ENCODE results near the gene MAN1B1. TPM values are rescaled to one million over a fixed set of nuclear protein-coding genes. Genes with fewer than 3 reads are reported as not detected.

The MAN1B1 gene
- total and polyA plus RNA-seq, 3 experiments from 2014 or later: 31.9 to 39.3 (median 32.7) TPM

DNA sequence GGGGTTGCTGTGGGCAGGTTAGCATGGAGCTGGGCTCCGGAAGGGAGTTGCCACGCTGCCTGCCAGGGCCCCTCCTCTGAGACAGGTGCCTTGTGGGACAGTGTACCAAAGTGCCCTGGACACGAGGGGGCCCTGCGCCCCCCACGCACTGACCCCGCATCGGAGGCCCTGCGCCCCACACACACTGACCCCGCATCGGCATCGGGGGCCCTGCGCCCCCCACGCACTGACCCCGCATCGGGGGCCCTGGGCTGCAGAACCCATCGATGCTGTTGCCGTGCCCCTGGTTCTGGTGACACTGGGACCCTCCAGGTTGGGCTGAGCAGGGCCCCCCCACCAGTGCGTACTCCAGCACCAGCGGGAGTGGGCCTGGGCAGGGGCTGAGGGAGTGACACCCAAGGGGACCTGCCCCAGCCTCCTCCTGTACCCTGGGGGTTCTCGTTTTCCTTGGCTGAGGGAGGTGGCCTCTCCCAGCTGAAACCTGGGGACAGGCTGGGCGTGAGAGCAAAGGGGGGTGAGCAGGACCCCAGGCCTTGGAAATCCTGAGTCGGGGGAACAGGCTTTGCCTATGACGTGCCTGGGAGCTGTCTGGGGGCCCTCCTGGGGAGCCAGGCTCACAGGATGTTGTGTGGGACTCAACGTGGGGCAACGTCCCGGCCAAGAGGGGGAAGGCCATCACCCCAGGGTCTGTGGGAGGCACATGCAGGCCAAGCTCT, 23.3 kb upstream of the MAN1B1 start:
- ChIA-PET POLR2A (no interaction called here), CTCF (interaction anchor here (0.6 to 8.6 kb wide), 16 partner anchors 9 to 285 kb away, joined by 3 to 87 read pairs (median 4); partner anchors contain the start of gene NPDC1)
- Histone ChIP-seq H3K4me3 (ENCODE audit: low read length) (no peak overlapping the region), H3K27me3 (ENCODE audit: insufficient read depth, low read length, poor library complexity, severe bottlenecking) (no peaks in the 10 kb centered on the region), H3K4me1 (ENCODE audit: insufficient read depth, low read length) (no peaks in the 10 kb centered on the region), H3K9me3 (ENCODE audit: low read length) (no peaks in the 10 kb centered on the region), H3K36me3 (ENCODE audit: insufficient read depth, low read length) (no peaks in the 10 kb centered on the region), H3K27ac (ENCODE audit: low read depth, low read length) (no peak overlapping the region)
- H3K4me1 Mint-ChIP-seq: peaks cover 6 to 9% (median 7%) of the 10 kb centered on the region in 3 donors
- no peaks in the 10 kb centered on the region for H3K36me3 Mint-ChIP-seq
- no peak for DNase-seq
- H3K4me3 Mint-ChIP-seq: no peak overlapping the region
- no peaks in the 10 kb centered on the region for H3K9me3 Mint-ChIP-seq
- peaks cover 3 to 4% of the 10 kb centered on the region in 2 donors for H3K27me3 Mint-ChIP-seq
- H3K27ac Mint-ChIP-seq: no peak overlapping the region

DNA sequence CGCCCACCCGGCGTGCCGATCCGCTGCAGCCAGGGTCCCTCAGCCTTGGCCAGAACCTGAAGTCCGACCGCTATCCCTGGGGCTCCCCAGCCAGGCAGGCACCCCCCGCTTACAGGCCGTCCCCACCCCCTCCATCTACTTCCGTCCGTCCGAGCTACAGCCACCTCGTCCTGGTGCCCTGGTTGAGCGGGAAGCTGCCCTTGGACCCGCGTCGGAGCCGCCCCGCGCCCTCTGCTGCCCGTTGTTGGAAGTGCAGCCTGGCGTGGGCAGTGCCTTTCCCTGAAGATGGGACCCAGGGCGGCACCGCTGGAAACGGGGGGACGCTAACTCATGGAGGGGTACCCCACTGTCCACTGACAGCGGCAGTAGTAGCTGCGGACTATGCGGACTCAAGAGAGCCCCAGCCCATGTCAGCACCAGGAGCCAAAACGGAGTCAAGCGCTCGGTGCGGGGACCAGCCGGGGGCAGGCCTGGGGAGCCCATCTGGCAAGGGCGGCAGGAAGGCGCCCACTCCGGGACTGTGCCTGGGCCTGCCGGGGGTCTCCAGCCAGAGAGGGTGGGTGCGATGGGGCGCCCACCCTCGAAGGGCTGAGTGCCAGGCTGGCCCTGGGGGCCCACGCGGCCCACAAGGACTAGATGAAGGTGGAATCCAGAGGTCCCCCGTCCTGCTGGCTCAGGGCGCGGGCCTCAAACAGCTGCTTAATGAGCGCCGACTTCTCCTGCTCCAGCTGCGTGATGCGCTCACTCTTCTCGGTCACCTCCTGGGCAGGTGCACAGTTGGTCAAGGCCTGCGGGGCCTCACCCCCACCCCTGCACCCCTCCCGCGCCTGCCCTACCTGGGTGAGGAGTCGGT, 22.5 kb upstream of the MAN1B1 start:
- H3K9me3 ChIP-seq (ENCODE audit: low read length): no peaks in the 10 kb centered on the region
- H3K27me3 Mint-ChIP-seq: peaks cover 3 to 4% of the 10 kb centered on the region in 2 donors
- no peaks in the 10 kb centered on the region for H3K36me3 ChIP-seq (ENCODE audit: insufficient read depth, low read length)
- H3K4me3 ChIP-seq (ENCODE audit: low read length): no peak overlapping the region
- H3K27ac Mint-ChIP-seq: peak overlapping the region in 1 of 8 donors; percentile 37
- no peak overlapping the region for H3K4me3 Mint-ChIP-seq
- ChIA-PET POLR2A (no interaction called here), CTCF (interaction anchor here (0.6 to 8.6 kb wide), 16 partner anchors 8 to 286 kb away, joined by 3 to 87 read pairs (median 4); partner anchors contain the start of gene NPDC1)
- no peaks in the 10 kb centered on the region for H3K27me3 ChIP-seq (ENCODE audit: insufficient read depth, low read length, poor library complexity, severe bottlenecking)
- H3K4me1 ChIP-seq (ENCODE audit: insufficient read depth, low read length): peaks cover 2% of the 10 kb centered on the region
- no peak overlapping the region for H3K27ac ChIP-seq (ENCODE audit: low read depth, low read length)
- peak in 3 of 5 donors; percentile 38 to 50 (median 49) for DNase-seq
- no peaks in the 10 kb centered on the region for H3K9me3 Mint-ChIP-seq
- H3K36me3 Mint-ChIP-seq: no peaks in the 10 kb centered on the region
- peaks cover 6 to 10% (median 7%) of the 10 kb centered on the region in 3 donors for H3K4me1 Mint-ChIP-seq

DNA sequence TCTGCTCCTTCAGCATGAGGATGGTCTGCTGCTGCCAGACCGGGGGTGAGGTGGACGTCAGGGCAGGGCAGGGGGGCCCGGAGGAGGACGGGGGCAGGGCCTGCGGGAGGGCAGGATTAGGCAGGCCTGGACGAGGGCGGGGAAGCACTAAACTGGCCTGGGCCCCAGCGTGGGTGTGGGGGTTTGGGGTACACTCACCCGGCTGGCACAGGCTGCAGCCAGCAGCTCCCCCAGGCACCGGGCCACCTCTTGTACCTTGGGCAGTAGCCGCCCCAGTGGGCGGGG, 22.0 kb upstream of the MAN1B1 start:
- peaks cover 3 to 4% of the 10 kb centered on the region in 2 donors for H3K27me3 Mint-ChIP-seq
- no peak overlapping the region for H3K27ac Mint-ChIP-seq
- Histone ChIP-seq H3K36me3 (ENCODE audit: insufficient read depth, low read length) (no peaks in the 10 kb centered on the region), H3K4me1 (ENCODE audit: insufficient read depth, low read length) (peaks cover 7% of the 10 kb centered on the region), H3K27me3 (ENCODE audit: insufficient read depth, low read length, poor library complexity, severe bottlenecking) (no peaks in the 10 kb centered on the region), H3K9me3 (ENCODE audit: low read length) (no peaks in the 10 kb centered on the region), H3K4me3 (ENCODE audit: low read length) (no peak overlapping the region), H3K27ac (ENCODE audit: low read depth, low read length) (no peak overlapping the region)
- H3K36me3 Mint-ChIP-seq: no peaks in the 10 kb centered on the region
- no peak overlapping the region for H3K4me3 Mint-ChIP-seq
- no peaks in the 10 kb centered on the region for H3K9me3 Mint-ChIP-seq
- DNase-seq: no peak
- POLR2A ChIA-PET: no interaction called here
- H3K4me1 Mint-ChIP-seq: peaks cover 6 to 12% (median 7%) of the 10 kb centered on the region in 3 donors
- CTCF ChIA-PET: interaction anchor here (1.2 to 8.6 kb wide), 9 partner anchors 17 to 274 kb away, joined by 3 to 87 read pairs (median 7); partner anchors contain the start of gene NPDC1

DNA sequence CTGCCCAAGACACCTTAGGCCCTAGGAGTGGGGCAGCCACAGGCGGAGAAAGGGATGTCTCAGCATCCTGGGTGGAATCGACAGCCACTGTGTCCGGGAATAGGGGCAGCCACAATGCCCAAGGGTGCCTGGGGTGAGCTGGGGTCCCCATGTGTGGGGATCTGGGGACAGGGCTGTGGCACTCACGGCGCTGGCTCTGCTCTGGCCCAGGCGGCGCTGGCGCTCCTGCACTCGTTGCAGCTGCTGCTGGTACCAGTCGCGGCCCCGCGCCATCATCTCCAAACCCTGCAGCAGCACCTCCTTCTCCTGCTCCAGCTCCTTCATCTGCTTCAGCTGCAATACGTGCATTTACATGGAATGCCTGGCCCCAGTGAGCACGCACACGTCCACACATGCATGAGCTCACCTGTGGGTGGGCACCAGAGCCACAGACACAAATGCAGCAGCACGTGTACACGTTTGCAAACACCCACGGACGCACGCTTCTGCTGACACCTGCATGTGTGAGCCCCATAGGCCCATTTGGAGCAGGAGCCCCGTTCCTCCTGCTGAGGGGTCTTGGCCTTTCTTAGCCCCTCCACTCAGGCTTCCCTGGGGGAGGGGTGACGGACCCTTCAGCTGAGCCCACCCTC, 21.3 kb upstream of the MAN1B1 start:
- H3K4me1 Mint-ChIP-seq: peaks cover 6 to 13% (median 8%) of the 10 kb centered on the region in 3 donors
- H3K27me3 ChIP-seq (ENCODE audit: insufficient read depth, low read length, poor library complexity, severe bottlenecking): no peaks in the 10 kb centered on the region
- DNase-seq: no peak
- H3K36me3 Mint-ChIP-seq: no peaks in the 10 kb centered on the region
- H3K4me1 ChIP-seq (ENCODE audit: insufficient read depth, low read length): peaks cover 7% of the 10 kb centered on the region
- H3K27ac ChIP-seq (ENCODE audit: low read depth, low read length): no peak overlapping the region
- H3K9me3 ChIP-seq (ENCODE audit: low read length): no peaks in the 10 kb centered on the region
- POLR2A ChIA-PET: no interaction called here
- no peaks in the 10 kb centered on the region for H3K36me3 ChIP-seq (ENCODE audit: insufficient read depth, low read length)
- H3K27ac Mint-ChIP-seq: no peak overlapping the region
- H3K27me3 Mint-ChIP-seq: peaks cover 3 to 4% of the 10 kb centered on the region in 2 donors
- H3K9me3 Mint-ChIP-seq: no peaks in the 10 kb centered on the region
- no peak overlapping the region for H3K4me3 ChIP-seq (ENCODE audit: low read length)
- no peak overlapping the region for H3K4me3 Mint-ChIP-seq
- CTCF ChIA-PET: interaction anchor here (1.0 to 8.6 kb wide), 5 partner anchors 17 to 35 kb away, joined by 3 to 87 read pairs (median 31); partner anchors contain the start of genes ABCA2, FUT7, MAN1B1 and NPDC1

DNA sequence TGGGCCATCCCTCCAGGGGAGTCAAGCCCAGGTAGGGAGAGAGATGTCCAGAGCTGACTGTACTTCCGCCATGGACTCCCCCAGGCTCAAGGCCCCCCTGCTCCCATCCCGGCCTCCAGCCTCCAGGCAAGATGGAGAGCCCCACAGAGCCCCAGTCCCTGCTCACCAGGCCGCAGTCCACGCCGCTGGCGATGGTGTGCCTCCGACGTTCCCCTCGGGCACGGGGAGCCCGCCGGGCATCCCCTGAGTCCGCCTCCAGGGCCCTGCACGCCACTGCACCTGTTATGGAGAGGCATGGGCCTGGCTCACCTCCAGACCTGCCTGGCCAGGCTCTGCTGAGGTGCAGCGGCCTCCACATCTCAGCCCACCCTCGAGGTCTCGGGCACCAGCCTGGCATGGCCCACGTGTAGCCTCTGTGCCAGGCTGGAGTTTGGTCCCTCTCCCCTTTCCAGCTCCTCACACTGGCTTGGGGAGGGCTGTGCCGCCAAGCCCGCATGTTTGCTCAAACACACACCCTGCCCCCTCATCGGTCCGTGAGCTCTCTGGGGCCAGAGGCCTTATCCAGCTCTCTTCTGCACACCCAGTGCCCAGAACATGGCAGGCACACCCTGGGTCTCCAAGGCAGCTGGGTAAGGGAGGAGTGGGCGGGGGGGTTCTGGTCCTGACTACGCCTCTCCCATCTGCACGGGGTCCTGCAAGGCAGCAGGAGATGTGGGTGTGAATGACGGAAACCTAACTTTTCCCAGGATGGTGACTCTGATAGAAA, 20.5 kb upstream of the MAN1B1 start:
- POLR2A ChIA-PET: no interaction called here
- H3K9me3 Mint-ChIP-seq: no peaks in the 10 kb centered on the region
- H3K27ac ChIP-seq (ENCODE audit: low read depth, low read length): no peak overlapping the region

DNA sequence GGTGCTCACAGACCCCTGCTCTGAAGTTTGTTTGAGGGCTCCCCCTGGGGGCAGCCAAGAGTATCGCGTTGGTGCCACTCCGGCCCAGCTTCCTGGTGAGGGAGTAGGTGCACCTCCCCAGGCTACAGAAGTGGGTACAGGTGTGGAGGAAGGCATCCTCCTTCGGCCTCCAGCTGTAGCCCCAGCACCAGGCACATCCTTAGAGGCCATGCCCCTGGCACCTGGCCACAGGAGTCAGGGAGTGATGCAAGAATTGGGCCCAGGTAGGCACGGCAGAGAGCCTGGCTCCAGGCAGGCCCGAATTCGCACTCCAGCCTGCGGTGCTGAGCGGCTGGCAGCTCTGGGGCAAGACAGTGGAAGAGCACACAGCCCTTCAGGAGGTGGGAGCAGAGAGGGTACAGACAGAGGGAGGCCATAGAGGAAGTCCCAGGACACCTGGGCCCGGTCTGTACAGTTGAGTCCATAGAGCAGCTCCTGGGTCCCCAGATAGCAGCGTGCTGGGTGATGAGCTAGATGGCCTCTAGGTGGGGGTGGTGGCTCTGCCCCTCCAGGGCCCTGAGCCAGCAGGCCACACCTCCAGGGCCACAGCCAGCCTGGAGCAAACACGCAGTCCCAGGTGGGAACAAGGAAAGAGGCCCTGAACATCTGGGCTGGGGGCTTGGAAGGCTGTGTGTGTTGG, 18.8 kb upstream of the MAN1B1 start:
- Histone ChIP-seq H3K4me3 (ENCODE audit: low read length) (no peak overlapping the region), H3K27ac (ENCODE audit: low read depth, low read length) (no peak overlapping the region), H3K27me3 (ENCODE audit: insufficient read depth, low read length, poor library complexity, severe bottlenecking) (no peaks in the 10 kb centered on the region), H3K36me3 (ENCODE audit: insufficient read depth, low read length) (no peaks in the 10 kb centered on the region), H3K9me3 (ENCODE audit: low read length) (no peaks in the 10 kb centered on the region), H3K4me1 (ENCODE audit: insufficient read depth, low read length) (peaks cover 14% of the 10 kb centered on the region)
- Mint-ChIP-seq H3K9me3 (no peaks in the 10 kb centered on the region), H3K4me3 (peak overlapping the region; percentile 5 to 78 (median 57)), H3K4me1 (peaks cover 6 to 22% (median 14%) of the 10 kb centered on the region in 3 donors), H3K27ac (peak overlapping the region in 5 of 8 donors; percentile 45 to 68 (median 51)), H3K36me3 (no peaks in the 10 kb centered on the region), H3K27me3 (peaks cover 3 to 4% of the 10 kb centered on the region in 2 donors)
- ChIA-PET POLR2A (interaction anchor here (0.7 to 1.3 kb wide), 3 partner anchors 19 to 278 kb away, joined by 3 read pairs; partner anchors contain the start of gene MAN1B1), CTCF (interaction anchor here (0.6 to 8.6 kb wide), 30 partner anchors 9 to 354 kb away, joined by 3 to 87 read pairs (median 4); partner anchors contain the start of genes ABCA2, CLIC3, FUT7 and MAN1B1)
- peak; percentile 77 to 89 (median 85) for DNase-seq

More for the DNA sequence above, 20.5 kb upstream of the MAN1B1 start:
- Histone ChIP-seq H3K9me3 (ENCODE audit: low read length) (no peaks in the 10 kb centered on the region), H3K4me1 (ENCODE audit: insufficient read depth, low read length) (peaks cover 14% of the 10 kb centered on the region), H3K27me3 (ENCODE audit: insufficient read depth, low read length, poor library complexity, severe bottlenecking) (no peaks in the 10 kb centered on the region), H3K4me3 (ENCODE audit: low read length) (no peak overlapping the region), H3K36me3 (ENCODE audit: insufficient read depth, low read length) (no peaks in the 10 kb centered on the region)
- peaks cover 3 to 4% of the 10 kb centered on the region in 2 donors for H3K27me3 Mint-ChIP-seq
- no peaks in the 10 kb centered on the region for H3K36me3 Mint-ChIP-seq
- H3K4me3 Mint-ChIP-seq: no peak overlapping the region
- CTCF ChIA-PET: interaction anchor here (1.0 to 8.6 kb wide), 13 partner anchors 14 to 279 kb away, joined by 3 to 87 read pairs (median 10); partner anchors contain the start of genes ABCA2, FUT7, MAN1B1 and NPDC1
- no peak overlapping the region for H3K27ac Mint-ChIP-seq
- peaks cover 6 to 21% (median 14%) of the 10 kb centered on the region in 3 donors for H3K4me1 Mint-ChIP-seq
- DNase-seq: no peak

Measured in CD8-positive, alpha-beta memory T cell (primary cell).